Measurements from ENCODE around the gene ZFAND3. TPM values are rescaled to one million over a fixed set of nuclear protein-coding genes. Genes with fewer than 3 reads are reported as not detected.

Gene ZFAND3
- polyA plus RNA-seq, 2 of the 4 experiments (the other 2 are of a cell fraction), result 12.0 to 50.0 TPM

DNA sequence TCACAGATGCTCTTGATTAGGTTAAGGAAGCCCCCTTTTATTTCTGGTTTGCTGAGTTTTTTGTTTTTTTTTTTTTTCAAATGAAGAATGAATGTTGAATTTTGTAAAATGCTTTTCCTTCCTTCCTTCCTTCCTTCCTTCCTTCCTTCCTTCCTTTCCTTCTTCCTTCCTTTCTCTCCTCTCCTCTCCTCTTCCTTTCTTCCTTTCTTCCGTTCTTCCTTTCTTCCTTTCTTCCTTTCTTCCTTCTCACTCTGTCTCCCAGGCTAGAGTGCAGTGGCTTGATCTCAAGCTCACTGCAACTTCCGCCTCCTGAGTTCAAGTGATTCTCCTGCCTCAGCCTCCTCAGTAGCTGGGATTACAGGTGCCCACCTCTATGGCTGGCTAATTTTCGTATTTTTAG lies 158.2 kb downstream of the ZFAND3 start:
- ChIA-PET POLR2A (interaction anchor here (0.6 kb wide), 1 partner anchor 112 kb away, joined by 6 read pairs; no protein-coding TSS in a partner anchor), CTCF (interaction anchor here (0.7 kb wide), 1 partner anchor 272 kb away, joined by 3 read pairs; no protein-coding TSS in a partner anchor)
- FAIRE-seq (no peak), ATAC-seq (no peak), DNase-seq (ENCODE audit: low read depth in 1 of 2, low spot score in 1 of 2) (no peak)
- Histone ChIP-seq H3K4me2 (no peak overlapping the region), H3K27ac (no peak overlapping the region), H3K4me1 (peaks cover 6% of the 10 kb centered on the region; the same call in 2 of the 3 replicates), H3K9me3 (0 out of 3 replicates have a peak, but pooled peaks cover 10% of the 10 kb centered on the region), H3K4me3 (no peak overlapping the region)
- WGBS (ENCODE audit: missing lambda C conversion rate), result 94% methylated on average over 3 of the region's 3 CpGs
- TF ChIP-seq ZFP36 (IDR thresholded peaks at IDR 0.05; ENCODE audit: borderline replicate concordance, partially characterized antibody) (no peak), KDM1A (IDR thresholded peaks at IDR 0.05; ENCODE audit: low read depth) (no peak), HOXB5 (CRISPR knock-in tag; IDR thresholded peaks at IDR 0.05) (no peak), CHD2 (IDR thresholded peaks at IDR 0.05; ENCODE audit: low read length, partially characterized antibody) (no peak), POLR2A (IDR thresholded peaks at IDR 0.05; ENCODE audit: low read length) (no peak), RCOR1 (IDR thresholded peaks at IDR 0.05; ENCODE audit: low read depth, low read length) (no peak), SMC3 (IDR thresholded peaks at IDR 0.05) (no peak), ELK1 (IDR thresholded peaks at IDR 0.05; ENCODE audit: low read depth, low read length) (no peak)
- TF ChIP-seq, protein P1, sequence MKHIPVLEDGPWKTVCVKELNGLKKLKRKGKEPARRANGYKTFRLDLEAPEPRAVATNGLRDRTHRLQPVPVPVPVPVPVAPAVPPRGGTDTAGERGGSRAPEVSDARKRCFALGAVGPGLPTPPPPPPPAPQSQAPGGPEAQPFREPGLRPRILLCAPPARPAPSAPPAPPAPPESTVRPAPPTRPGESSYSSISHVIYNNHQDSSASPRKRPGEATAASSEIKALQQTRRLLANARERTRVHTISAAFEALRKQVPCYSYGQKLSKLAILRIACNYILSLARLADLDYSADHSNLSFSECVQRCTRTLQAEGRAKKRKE (CRISPR knock-in tag; IDR thresholded peaks at IDR 0.05; ENCODE audit: low read depth), result no peak
- TF ChIP-seq, protein P2, sequence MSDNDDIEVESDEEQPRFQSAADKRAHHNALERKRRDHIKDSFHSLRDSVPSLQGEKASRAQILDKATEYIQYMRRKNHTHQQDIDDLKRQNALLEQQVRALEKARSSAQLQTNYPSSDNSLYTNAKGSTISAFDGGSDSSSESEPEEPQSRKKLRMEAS (IDR thresholded peaks at IDR 0.05), result no peak

DNA sequence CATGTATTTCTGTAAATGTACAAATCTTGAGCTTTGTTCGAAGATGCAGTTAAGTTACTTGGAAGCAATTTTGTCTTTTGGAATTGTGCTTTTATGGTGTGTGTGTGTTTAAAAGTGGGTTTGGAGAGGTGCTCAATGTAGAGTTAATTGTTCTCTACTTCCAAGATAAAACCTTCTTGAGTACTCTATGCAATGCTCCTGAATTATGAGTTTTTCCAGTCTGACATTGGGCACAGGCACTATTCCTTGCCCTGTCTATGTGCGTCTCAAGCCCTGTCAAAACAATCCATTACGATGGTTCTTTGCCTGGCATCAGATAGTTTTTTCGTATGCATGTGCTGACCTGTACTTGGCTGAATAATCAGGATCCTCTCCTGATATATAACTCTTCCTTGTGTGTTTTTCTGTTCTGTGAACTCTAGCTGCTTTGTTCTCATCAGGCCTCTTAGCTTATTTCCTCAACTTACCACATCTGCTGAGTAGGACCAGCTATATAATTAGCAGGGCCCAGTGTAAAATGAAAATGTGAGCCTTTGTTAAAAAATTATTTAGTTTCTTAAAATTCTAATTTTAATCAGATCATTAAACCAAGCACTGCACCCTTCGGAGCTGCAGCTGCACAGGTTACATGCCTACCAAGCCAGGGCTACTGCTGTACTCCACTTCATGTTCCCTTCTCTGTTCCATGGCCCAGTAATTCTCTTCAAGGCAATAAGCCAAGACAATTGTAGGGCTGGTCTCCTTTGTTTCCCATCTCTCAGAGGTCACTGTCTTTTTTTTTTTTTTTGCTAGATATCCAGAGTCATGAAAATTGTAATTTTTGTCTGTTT lies 160.1 kb downstream of the ZFAND3 start:
- DNase-seq (ENCODE audit: low read depth in 1 of 2, low spot score in 1 of 2) (no peak), ATAC-seq (no peak), FAIRE-seq (no peak)
- POLR2A ChIA-PET, result interaction anchor here (0.7 kb wide), 1 partner anchor 331 kb away, joined by 3 read pairs; no protein-coding TSS in a partner anchor
- CTCF ChIA-PET, result interaction anchor here (1.1 kb wide), 1 partner anchor 188 kb away, joined by 3 read pairs; no protein-coding TSS in a partner anchor
- Histone ChIP-seq H3K4me3 (no peak overlapping the region), H3K27ac (no peak overlapping the region), H3K4me1 (peaks cover 15% of the 10 kb centered on the region), H3K4me2 (no peak overlapping the region), H3K9me3 (0 out of 3 replicates have a peak, but pooled peaks cover 2% of the 10 kb centered on the region)
- WGBS (ENCODE audit: missing lambda C conversion rate), result 70% methylated on average over 5 of the region's 5 CpGs
- TF ChIP-seq HOXB5 (CRISPR knock-in tag; IDR thresholded peaks at IDR 0.05) (no peak), HDAC2 (IDR thresholded peaks at IDR 0.05) (no peak), EHF (CRISPR knock-in tag; IDR thresholded peaks at IDR 0.05) (no peak), JUN (IDR thresholded peaks at IDR 0.05) (no peak), HOXA7 (CRISPR knock-in tag; IDR thresholded peaks at IDR 0.05) (no peak), ZFP36 (IDR thresholded peaks at IDR 0.05; ENCODE audit: borderline replicate concordance, partially characterized antibody) (no peak), BHLHE40 (IDR thresholded peaks at IDR 0.05; ENCODE audit: low read depth, low read length) (no peak), MYC (IDR thresholded peaks at IDR 0.05; ENCODE audit: borderline replicate concordance, low read length) (no peak), PBX3 (IDR thresholded peaks at IDR 0.05) (no peak), ZC3H11A (IDR thresholded peaks at IDR 0.05) (no peak), KDM5A (IDR thresholded peaks at IDR 0.05) (no peak), EHMT2 (IDR thresholded peaks at IDR 0.05; ENCODE audit: low read depth) (no peak)

DNA sequence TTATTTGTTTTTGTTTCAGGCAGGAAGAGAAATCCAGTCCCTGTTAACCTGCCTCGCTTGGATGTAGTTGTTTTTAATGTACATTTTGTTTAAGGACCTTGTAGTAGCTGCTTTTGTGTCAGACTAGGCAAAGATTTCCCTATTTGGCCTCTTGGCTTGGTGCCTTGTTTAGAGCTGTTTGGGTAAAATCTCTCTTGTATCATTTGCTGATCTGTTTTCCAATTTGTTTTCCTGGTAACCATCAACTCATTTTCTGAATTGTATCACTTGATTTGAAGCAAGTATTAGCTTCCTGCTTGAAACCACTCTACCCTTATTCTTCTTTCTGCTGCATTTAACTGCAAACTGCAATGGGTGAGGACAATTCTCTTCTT lies 160.7 kb downstream of the ZFAND3 start:
- Histone ChIP-seq H3K4me1 (peaks cover 15% of the 10 kb centered on the region), H3K4me2 (no peak overlapping the region), H3K4me3 (no peak overlapping the region), H3K9me3 (no peaks in the 10 kb centered on the region), H3K27ac (no peak overlapping the region)
- 80% methylated on average over 1 of the region's 1 CpG for WGBS (ENCODE audit: missing lambda C conversion rate)
- TF ChIP-seq, protein P3, sequence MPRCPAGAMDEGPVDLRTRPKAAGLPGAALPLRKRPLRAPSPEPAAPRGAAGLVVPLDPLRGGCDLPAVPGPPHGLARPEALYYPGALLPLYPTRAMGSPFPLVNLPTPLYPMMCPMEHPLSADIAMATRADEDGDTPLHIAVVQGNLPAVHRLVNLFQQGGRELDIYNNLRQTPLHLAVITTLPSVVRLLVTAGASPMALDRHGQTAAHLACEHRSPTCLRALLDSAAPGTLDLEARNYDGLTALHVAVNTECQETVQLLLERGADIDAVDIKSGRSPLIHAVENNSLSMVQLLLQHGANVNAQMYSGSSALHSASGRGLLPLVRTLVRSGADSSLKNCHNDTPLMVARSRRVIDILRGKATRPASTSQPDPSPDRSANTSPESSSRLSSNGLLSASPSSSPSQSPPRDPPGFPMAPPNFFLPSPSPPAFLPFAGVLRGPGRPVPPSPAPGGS (IDR thresholded peaks at IDR 0.05), result no peak
- TF ChIP-seq ZSCAN20 (CRISPR knock-in tag; IDR thresholded peaks at IDR 0.05), result no peak
- TF ChIP-seq NFE2L2 (conservative IDR thresholded peaks at IDR 0.05; ENCODE audit: low read length), result no peak
- no peak for TF ChIP-seq EHF (CRISPR knock-in tag; IDR thresholded peaks at IDR 0.05)
- TF ChIP-seq MAZ (IDR thresholded peaks at IDR 0.05; ENCODE audit: borderline replicate concordance, low read depth, low read length), result no peak
- TF ChIP-seq FOSB (CRISPR knock-in tag; IDR thresholded peaks at IDR 0.05), result no peak
- TF ChIP-seq, protein P2 (IDR thresholded peaks at IDR 0.05), result no peak
- no peak for TF ChIP-seq RARB (CRISPR knock-in tag; IDR thresholded peaks at IDR 0.05)
- TF ChIP-seq JUN (IDR thresholded peaks at IDR 0.05), result no peak
- TF ChIP-seq ELK1 (IDR thresholded peaks at IDR 0.05; ENCODE audit: low read depth, low read length), result no peak
- no peak for TF ChIP-seq NPAS2 (CRISPR knock-in tag; IDR thresholded peaks at IDR 0.05; ENCODE audit: borderline replicate concordance)
- no peak for TF ChIP-seq KDM5A (IDR thresholded peaks at IDR 0.05)
- TF ChIP-seq EHMT2 (IDR thresholded peaks at IDR 0.05; ENCODE audit: low read depth), result no peak
- no peak for TF ChIP-seq BHLHE40 (IDR thresholded peaks at IDR 0.05; ENCODE audit: low read depth, low read length)
- no peak for ATAC-seq
- no peak for DNase-seq (ENCODE audit: low read depth in 1 of 2, low spot score in 1 of 2)
- POLR2A ChIA-PET, result interaction anchor here (0.7 kb wide), 1 partner anchor 332 kb away, joined by 3 read pairs; no protein-coding TSS in a partner anchor
- no peak for FAIRE-seq
- CTCF ChIA-PET, result no interaction called here

Measured in A549 (cell line).